Urothelium cell line (cell line): Measurements from ENCODE around the gene SKA1.

Experiments used
- DNase-seq: peaks from one replicate; pipeline ENCODE4 v3.0.0; 2011; ENCODE audit warnings: low spot score, mixed read lengths
- FAIRE-seq: peaks from 2 replicates; lab custom pipeline; 2011; peaks lifted over from hg19 to GRCh38; lab: Jason Lieb, UNC

SKA1 gene, protein sequence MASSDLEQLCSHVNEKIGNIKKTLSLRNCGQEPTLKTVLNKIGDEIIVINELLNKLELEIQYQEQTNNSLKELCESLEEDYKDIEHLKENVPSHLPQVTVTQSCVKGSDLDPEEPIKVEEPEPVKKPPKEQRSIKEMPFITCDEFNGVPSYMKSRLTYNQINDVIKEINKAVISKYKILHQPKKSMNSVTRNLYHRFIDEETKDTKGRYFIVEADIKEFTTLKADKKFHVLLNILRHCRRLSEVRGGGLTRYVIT

DNA sequence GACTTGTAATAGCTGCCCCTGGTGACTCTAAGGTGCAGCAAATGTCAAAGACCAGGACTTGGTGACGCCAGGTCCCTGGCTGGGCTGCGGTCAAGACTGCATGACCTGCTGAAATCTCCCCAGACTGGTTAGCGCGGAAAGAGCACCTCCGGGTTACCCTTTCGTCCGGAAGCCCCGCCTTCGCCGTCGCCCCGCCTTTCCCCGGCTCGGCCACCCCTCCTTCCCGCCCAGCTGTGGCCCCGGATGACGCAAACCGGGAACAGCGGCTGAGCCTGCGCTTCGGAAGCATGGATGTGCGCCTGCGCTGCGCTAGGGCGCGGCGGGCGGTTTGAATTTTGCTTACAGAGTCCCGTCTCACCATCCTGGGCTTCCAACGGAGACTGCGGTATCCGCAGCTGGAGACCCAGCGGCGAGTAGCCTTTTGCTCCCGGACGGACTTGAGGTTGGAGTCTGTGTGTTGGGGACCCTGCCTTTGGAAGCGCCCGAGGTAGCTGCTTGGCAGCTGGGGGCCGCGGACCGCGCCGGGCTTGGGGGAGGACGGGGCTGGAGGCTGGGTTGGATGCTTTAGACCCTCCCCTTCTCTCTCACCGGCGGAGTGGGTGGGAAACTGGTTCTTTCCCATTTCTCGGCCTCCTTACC is at the start of gene SKA1:
Gene SKA1 (plus strand): TSS at position 294 of the 639 bp plus-strand sequence. CDS start 785 bp downstream, outside the sequence.
- peak; percentile 95 for DNase-seq
- no peak for FAIRE-seq

- no peak for DNase-seq
- FAIRE-seq, result no peak
Observed at GRCh38 chr18:50327983-50328382, 46.9 kb upstream of the SKA1 start.

DNA sequence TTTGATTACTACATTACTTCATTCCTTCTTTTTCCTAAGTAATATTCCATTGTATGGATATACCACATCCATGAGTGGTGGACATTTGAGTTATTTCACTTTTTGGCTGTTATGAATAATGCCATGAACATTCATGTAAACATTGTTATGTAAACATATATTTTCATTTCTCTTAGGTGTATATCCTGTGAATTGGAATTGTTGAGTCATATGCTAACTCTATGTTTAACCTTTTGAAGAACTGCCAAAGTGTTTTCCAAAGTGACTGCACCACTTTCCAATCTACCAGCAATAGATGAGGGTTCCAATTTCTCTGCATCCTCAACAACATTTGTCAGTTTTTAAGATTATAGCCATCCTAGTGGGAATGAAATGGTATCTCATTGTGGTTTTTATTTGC is 44.7 kb upstream of the SKA1 start:
- no peak for FAIRE-seq
- DNase-seq, result no peak

DNA sequence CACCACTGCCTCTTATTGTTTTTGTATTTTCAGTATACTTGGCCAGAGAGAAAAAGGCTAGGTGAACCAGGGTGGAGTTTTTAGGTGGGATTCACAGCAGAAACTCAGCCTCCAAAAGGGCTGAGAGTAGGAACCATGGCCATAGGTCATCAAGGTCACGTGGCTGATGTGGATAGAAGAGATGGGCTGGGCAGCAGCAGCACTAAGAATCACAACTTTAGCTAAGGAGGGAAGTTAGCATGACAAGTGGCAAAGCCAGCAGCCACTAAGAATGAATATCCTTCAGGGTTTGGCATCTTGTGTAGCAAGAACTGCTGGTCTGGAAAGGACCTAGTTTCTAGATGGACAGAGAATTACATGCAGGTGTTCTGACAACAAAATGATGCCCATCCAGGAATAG is 43.2 kb upstream of the SKA1 start:
- FAIRE-seq, result no peak

GRCh38 chr18:50334546-50335152 is 40.2 kb upstream of the SKA1 start:
- DNase-seq (no peak), FAIRE-seq (no peak)

More for the DNA sequence above, 43.2 kb upstream of the SKA1 start:
- no peak for DNase-seq

DNA sequence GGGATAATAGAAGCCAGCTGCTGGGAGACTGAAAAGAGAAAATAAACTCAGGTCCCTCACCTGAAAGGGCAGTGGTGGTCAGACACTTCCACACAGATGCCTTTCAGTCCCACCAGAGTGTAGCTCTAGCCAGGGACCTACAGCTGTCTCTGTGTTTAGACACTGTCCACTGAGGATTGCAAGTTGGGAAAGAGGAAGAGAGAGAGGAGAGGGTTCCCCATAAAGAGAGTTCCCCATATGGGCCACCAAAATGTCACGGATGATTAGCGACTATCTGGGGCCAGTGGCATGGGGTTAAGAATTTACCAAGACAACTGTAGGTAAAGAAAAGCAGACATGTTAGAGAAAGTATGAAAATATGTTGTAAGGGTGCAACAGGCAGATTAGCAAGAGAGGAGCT is 36.7 kb upstream of the SKA1 start:
- DNase-seq (no peak), FAIRE-seq (no peak)

DNA sequence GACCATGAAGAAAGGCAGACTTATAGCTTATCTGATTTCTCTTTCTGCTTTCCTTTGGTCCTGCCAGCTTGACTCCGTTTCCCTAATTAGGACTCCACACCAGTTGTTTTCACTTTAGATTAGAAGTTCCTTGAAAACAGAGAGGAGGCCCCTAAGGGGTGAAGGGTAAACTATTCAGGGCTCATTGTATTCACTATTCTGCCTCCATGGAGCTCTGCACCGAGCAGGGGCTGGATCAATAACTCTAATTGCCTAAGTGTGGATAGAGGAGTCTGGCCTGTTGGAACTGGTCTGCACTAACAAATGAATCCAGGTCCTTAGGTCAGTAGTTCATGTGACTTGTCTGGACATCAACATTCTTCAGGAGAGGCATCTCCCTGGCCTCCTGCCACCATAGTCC is 36.1 kb upstream of the SKA1 start:
- FAIRE-seq (no peak), DNase-seq (no peak)

DNA sequence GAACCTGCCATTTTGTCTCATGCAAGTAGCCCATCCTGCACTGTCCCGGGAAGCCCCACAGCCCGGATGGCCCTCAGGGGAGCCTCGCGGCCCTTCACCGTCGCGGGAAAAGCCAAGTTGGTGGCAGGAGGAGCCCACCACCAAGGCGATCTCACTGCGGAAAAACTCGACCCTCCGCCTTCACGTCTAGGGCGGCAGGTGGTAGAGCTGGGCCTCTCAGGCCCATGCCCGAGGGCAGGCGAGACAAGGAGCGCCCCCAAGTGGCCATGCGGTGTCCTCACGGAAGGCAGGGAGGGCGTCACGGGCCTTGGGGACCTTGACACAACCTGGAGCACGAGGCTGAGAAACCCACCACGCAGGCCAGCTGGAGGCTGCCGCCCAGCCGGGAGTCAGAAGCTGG is 34.8 kb upstream of the SKA1 start:
- FAIRE-seq, result no peak

DNA sequence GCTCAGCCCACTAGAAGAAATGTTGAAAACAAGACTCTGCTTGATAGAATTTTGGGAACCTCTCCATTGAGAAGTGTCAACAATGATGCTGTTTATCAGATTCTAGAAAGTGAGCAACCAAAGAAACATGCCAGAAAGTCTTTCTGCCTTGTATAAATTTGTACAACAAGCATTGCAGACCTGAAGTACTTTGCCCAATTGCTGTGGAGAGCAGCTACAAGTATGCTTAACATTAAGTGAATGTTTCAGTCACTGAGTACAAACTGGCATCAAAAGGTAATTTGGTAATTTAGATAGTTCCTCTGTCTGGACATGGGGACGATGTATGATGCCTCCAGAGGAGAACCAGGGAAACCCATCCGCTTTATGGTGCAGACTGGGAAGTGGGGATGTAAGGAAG is 33.4 kb upstream of the SKA1 start:
- DNase-seq, result no peak
- FAIRE-seq, result no peak

More for the DNA sequence above, 34.8 kb upstream of the SKA1 start:
- DNase-seq, result no peak

GRCh38 chr18:50350699-50351098 is 24.1 kb upstream of the SKA1 start:
- FAIRE-seq, result no peak

GRCh38 chr18:50356036-50356945 is 18.6 kb upstream of the SKA1 start:
- FAIRE-seq, result no peak
- no peak for DNase-seq

More at GRCh38 chr18:50350699-50351098, 24.1 kb upstream of the SKA1 start:
- DNase-seq, result no peak

- FAIRE-seq, result no peak
Observed at GRCh38 chr18:50358844-50359243, 16.0 kb upstream of the SKA1 start.

GRCh38 chr18:50359806-50360205 is 15.0 kb upstream of the SKA1 start:
- DNase-seq (no peak), FAIRE-seq (no peak)

More at GRCh38 chr18:50358844-50359243, 16.0 kb upstream of the SKA1 start:
- no peak for DNase-seq

DNA sequence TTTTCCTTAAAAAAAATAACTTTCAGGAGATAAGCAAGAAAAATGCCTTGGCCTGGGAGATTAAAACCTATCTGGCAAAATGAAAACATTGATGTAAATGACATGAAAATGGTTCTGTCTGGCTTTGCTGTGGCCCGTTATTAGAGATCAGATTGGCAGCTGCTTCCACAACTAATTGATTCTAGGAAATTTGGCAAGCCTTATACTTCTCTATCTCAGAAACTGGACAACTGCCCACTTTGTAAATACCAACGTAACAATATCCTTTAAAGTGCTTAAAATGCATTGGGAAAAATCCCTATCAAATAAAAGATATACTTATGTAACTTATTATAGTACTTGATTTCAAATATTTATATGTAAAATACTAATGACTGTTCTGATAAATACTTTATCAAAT is 14.2 kb upstream of the SKA1 start:
- FAIRE-seq, result no peak
- no peak for DNase-seq

DNA sequence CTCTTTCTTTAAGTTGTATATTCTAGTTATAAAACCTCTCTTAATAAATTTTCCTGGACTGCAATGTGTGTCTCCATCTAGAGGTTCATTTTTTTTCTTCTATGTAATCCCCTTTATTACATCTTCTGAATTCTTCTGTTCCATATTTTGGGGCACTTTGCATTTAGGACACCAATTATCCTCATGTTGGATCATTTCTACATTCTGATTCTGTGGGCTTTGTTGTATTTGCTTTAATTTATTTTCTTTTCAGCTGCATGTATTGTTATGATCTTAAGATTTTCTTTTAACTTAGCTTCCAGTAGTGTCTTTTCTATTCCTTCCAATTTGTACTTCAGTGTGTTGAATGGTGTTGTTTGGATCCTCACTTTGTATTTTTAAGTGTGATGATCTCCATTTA is 5.2 kb upstream of the SKA1 start:
- no peak for FAIRE-seq
- no peak for DNase-seq

- DNase-seq, result no peak
- no peak for FAIRE-seq
Observed at GRCh38 chr18:50372743-50373142, 2.1 kb upstream of the SKA1 start.

GRCh38 chr18:50373561-50374219 is 1.2 kb upstream of the SKA1 start:
- FAIRE-seq, result no peak
- DNase-seq, result no peak

DNA sequence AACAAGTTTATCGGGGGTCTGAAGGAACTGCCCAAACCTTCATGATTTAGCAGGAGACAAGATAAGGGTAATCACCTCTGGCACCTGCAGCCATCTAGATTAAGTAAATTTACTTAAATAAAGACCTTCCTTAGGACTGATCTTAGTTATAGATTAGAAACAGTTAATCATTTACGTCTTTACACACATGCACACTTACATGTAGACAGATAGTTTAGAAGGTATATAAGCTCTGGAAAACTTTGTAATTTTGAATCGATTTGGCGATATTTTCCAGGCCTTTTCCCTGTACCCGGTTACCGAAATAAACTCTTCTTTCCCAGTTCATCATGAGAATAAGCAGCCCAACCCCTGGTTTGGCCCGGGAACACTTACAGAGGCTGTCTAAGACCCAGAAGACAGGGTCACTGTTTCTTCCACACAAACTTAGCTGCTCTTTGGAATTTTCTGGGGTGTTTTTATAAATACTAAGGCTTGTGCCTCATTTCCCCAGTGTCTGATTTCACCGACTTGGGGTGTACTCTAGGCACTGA is 560 bp upstream of the SKA1 start:
- FAIRE-seq (no peak), DNase-seq (no peak)

DNA sequence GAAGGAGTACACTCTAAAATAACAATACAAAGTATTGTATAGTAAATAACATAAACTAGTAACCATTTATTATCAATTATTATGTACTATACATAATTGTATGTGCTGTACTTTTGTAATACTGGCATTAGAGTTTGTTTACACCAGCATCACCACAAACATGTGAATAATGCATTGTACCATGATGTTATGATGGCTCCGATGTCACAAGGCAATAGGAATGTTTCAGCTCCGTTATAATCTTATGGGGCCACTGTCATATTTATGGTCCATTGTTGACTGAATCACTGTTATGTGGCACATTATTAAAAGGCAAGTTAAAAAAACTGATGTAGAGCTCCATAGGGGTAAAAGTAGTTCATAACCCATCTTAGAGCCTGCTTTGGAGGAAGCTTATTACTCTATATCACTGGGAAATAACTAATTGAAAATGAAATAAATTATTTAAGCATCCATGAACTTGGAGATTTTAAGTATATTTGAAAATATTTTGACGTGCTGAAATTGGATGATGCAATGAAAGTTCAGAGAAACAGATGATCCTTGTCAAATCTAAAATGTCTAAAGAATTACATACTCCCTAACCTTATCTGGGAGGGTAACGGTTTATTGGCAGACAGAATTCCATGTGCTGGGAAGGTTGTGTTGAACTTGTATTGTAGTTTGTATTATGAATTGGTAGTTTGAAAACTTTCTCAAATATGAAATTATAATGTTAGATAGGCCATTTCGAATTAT is 2.4 kb downstream of the SKA1 start:
- DNase-seq (no peak), FAIRE-seq (no peak)

DNA sequence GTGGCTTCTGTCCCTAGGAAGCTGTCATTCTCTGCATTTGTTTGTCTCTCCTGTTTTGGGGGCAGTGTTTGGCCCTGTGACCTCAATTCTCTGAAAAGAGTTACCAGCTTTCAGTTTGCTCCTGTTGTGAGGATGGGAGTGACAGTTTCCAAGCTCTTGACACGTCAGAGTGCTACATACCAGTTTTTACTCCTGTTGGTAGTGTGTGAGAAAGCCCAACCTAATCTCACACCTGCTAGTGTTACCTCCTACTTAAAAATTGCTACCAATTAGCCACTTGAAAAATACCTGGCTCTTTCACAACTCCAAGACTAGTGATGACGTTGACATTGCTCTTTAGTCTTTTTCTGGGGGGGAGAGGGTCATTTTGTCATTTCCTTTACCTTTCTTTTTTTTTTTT is 14.1 kb downstream of the SKA1 start:
- no peak for FAIRE-seq

More for the DNA sequence above, 14.1 kb downstream of the SKA1 start:
- DNase-seq, result no peak
